Effector memory CD4-positive, alpha-beta T cell (primary cell): ENCODE data around the gene ASTN1.

Experiments
- DNase-seq, 3 donors: peaks; one replicate each; pipeline ENCODE4 v3.0.0-alpha.2; 2020
- H3K27ac ChIP-seq: 2 replicates; pipeline ENCODE4 v1.7.0; 2013; ENCODE audit warnings: mild to moderate bottlenecking, low read length, moderate library complexity; ENCODE audit not compliant: insufficient read depth, poor library complexity, severe bottlenecking
- H3K27me3 ChIP-seq: replicated peaks from 2 replicates; pipeline ENCODE4 v1.7.0; 2013; ENCODE audit warnings: mild to moderate bottlenecking, low read length; ENCODE audit not compliant: insufficient read depth, control insufficient read depth, poor library complexity, severe bottlenecking
- H3K36me3 ChIP-seq: 2 replicates; pipeline ENCODE4 v1.7.0; 2013; ENCODE audit warnings: mild to moderate bottlenecking, low read length, moderate library complexity; ENCODE audit not compliant: control insufficient read depth, insufficient read depth
- H3K4me1 ChIP-seq: 2 replicates; pipeline ENCODE4 v1.7.0; 2013; ENCODE audit warnings: low read length, mild to moderate bottlenecking; ENCODE audit not compliant: control insufficient read depth, insufficient read depth, poor library complexity, severe bottlenecking
- H3K4me3 ChIP-seq: 2 replicates; pipeline ENCODE4 v1.7.0; 2013; ENCODE audit warnings: low read length, low read depth, mild to moderate bottlenecking; ENCODE audit not compliant: insufficient read depth, poor library complexity, severe bottlenecking
- H3K9me3 ChIP-seq: 2 replicates; pipeline ENCODE4 v1.7.0; 2013; ENCODE audit warnings: mild to moderate bottlenecking, low read length, moderate library complexity; ENCODE audit not compliant: control insufficient read depth

The ASTN1 gene

DNA sequence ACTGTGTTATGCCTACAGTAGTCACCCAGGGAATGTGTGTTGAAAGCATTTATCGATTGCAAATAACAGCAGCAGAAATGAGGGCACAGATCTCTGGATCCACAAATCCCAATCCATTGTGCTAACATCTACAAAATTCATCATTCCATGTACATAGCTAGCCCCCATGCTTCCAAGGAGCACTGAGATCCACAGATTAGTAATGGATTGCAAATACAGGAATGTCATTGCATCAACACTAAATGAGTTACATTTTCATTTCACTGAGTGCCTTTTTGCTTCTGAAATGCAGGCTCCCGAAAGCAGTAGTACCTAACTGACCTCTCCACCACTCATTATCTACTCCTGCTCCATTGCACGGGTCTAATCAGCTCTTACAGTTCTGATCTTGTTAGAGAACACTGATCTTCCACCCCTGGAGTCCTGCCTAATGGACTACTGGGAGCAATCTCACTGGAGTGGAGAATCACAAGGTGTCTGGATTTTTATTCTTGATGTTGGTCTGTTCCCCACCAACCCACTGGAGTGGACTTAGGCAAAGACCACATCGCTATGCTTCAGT, 30.5 kb downstream of the ASTN1 start:
- no peak overlapping the region for H3K4me3 ChIP-seq
- H3K4me1 ChIP-seq, result no peaks in the 10 kb centered on the region
- DNase-seq, result no peak
- H3K27ac ChIP-seq, result no peak overlapping the region
- no peaks in the 10 kb centered on the region for H3K36me3 ChIP-seq
- no peaks in the 10 kb centered on the region for H3K27me3 ChIP-seq
- H3K9me3 ChIP-seq, result no peaks in the 10 kb centered on the region

DNA sequence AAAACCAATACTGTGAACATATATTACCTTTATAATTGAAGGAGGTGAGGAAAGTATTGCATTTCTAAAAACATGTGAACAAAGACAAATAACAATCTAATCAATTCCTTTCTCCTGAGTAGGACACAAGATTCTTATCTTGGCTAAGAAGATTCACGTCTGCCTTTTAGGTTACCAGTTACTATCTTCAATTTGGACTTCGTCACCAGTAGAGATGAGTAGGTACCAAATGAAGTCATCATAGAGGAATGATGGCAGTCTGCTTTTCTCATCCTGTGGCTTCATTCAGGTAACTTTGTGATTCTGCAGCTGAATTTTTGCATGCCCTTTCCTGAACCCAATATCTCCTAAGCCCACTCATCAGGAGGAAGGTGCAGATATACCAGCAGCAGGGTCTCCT, 32.4 kb downstream of the ASTN1 start:
- Histone ChIP-seq H3K9me3 (no peaks in the 10 kb centered on the region), H3K4me3 (no peak overlapping the region)
- no peak for DNase-seq

DNA sequence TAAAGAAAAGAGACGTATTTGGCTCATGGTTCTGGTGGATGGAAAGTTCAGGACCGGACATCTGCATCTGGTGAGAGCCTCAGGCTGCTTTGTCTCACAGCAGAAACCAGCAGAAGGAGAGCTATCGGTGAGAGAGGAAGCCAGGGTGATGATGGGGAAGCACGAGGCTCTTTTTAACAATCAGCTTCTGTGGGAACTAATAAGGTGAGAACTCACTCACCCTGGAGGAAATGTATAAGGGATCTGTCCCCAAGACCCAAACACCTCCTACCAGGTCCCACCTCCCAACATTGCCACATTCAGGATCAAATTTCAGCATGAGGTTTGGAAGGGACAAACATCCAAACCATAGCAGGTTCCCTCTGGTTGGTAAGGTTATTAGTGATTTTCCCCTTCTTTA, 32.8 kb downstream of the ASTN1 start:
- H3K27ac ChIP-seq, result no peak overlapping the region
- no peaks in the 10 kb centered on the region for H3K27me3 ChIP-seq
- no peak overlapping the region for H3K4me3 ChIP-seq
- H3K4me1 ChIP-seq, result no peaks in the 10 kb centered on the region
- H3K36me3 ChIP-seq, result no peaks in the 10 kb centered on the region
- DNase-seq, result no peak
- no peaks in the 10 kb centered on the region for H3K9me3 ChIP-seq

More for the DNA sequence above, 32.4 kb downstream of the ASTN1 start:
- H3K27ac ChIP-seq, result no peak overlapping the region
- no peaks in the 10 kb centered on the region for H3K27me3 ChIP-seq
- no peaks in the 10 kb centered on the region for H3K36me3 ChIP-seq
- H3K4me1 ChIP-seq, result no peaks in the 10 kb centered on the region

DNA sequence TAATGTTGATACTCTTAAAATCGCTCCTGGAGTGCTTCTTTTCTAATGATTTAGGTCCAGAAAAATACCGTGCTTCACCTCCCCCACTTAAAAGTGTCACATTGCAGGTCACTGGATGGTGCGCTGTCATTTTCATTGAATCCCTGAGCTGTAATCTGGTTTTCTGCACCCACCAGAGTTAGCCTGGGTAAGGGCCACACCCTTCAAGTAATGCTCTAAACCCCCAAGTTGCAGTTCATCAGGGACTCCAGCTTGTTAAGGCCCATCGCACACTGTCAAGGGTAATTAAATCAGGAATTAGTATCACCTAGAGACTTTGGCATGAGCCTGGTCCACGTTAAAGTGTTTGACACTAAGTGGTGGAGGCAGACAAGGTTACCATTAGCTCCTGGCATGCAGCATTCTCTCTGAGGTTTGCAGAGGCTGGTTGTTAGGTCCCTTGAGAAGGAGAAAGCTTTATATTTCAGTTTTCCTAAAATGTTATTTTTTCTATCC, 34.0 kb downstream of the ASTN1 start:
- no peaks in the 10 kb centered on the region for H3K9me3 ChIP-seq
- H3K36me3 ChIP-seq, result no peaks in the 10 kb centered on the region
- H3K27me3 ChIP-seq, result no peaks in the 10 kb centered on the region
- no peak for DNase-seq
- H3K27ac ChIP-seq, result no peak overlapping the region
- no peaks in the 10 kb centered on the region for H3K4me1 ChIP-seq
- no peak overlapping the region for H3K4me3 ChIP-seq

DNA sequence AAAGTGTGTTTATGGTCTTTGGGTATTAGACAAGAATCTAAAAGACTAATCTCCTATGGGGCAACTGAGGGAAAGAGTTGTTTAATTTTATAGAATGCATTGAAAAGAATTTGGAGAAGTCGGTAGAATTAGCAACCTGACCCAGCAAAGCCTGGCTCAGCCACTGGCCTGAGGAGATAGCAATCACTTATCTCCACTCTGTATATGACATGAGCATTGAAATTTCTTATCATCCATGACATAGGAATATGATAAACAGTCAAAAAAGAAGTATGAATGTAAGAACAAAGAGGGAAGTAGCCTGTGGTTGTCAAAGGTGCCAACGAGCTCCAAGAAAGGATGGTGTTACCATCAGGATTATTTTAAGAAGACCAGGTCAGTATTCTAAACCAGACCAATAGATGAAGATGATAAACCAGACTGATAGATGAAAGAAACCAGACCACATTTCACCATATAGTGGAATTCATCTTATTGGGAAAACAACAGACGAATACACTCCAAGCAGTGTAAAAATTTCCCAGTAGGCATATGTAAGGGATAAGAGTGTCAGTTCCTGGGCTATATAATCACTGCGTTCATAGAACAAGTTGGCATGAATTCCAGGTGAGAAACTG, 35.7 kb downstream of the ASTN1 start:
- H3K27me3 ChIP-seq, result no peaks in the 10 kb centered on the region
- H3K9me3 ChIP-seq, result no peaks in the 10 kb centered on the region
- H3K27ac ChIP-seq, result no peak overlapping the region
- DNase-seq, result no peak
- H3K4me1 ChIP-seq, result no peaks in the 10 kb centered on the region
- no peak overlapping the region for H3K4me3 ChIP-seq
- H3K36me3 ChIP-seq, result no peaks in the 10 kb centered on the region

DNA sequence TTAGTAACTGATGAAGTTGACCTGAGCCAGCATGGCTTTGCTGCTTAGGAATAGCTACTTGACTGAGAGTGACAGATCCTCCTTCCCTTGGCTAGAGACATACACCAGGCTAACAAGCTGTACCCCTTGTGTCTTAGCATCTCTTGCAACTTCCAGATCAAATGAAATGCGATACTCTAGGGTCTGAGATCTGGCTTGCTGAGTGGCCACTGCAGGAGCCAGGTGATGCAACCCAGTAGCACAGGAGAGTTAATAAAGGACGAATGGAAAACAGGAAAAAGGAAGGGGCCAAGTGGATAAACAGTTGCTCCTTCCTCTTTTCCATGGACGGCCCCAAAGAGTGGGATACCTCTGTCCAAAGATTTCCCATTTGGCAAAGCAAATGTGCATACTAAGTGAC, 38.2 kb downstream of the ASTN1 start:
- Histone ChIP-seq H3K27ac (no peak overlapping the region), H3K9me3 (no peaks in the 10 kb centered on the region), H3K4me1 (no peaks in the 10 kb centered on the region), H3K4me3 (no peak overlapping the region), H3K27me3 (no peaks in the 10 kb centered on the region), H3K36me3 (no peaks in the 10 kb centered on the region)
- no peak for DNase-seq

DNA sequence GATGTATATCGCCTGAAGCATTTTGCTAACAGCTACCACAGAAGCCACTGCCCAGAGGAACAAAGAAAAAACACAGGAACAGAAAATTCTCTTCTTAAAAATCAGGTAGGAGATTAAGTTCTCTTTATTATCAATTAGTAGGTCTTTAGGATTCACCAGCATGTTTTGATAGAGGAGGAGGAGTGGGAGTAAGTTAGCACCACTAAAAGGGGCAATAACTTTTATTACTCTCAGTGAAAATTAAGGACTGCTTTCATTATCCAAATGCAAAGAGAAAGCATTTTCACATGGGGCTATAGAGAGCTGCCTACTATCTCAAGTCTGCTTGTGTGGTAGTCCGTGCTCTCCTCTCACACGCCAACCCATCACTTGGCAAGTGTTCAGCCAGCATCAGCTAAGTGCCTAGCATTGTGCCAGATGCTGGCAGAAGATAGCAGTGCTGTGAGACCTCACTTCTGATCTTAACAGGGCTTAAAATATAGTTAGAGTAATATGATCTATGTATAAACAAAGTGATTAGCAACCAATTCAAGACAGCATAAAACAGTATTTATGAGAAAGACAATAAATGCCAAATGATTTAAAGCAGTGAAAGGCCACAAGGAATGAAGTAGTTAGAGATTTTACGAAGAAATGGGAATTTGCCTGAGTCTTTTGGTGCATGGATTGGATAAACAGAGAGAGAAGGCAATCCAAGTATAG, 39.8 kb downstream of the ASTN1 start:
- H3K9me3 ChIP-seq, result no peaks in the 10 kb centered on the region
- no peaks in the 10 kb centered on the region for H3K36me3 ChIP-seq
- H3K4me1 ChIP-seq, result no peaks in the 10 kb centered on the region
- no peak overlapping the region for H3K4me3 ChIP-seq
- no peak for DNase-seq
- H3K27me3 ChIP-seq, result no peaks in the 10 kb centered on the region
- no peak overlapping the region for H3K27ac ChIP-seq

DNA sequence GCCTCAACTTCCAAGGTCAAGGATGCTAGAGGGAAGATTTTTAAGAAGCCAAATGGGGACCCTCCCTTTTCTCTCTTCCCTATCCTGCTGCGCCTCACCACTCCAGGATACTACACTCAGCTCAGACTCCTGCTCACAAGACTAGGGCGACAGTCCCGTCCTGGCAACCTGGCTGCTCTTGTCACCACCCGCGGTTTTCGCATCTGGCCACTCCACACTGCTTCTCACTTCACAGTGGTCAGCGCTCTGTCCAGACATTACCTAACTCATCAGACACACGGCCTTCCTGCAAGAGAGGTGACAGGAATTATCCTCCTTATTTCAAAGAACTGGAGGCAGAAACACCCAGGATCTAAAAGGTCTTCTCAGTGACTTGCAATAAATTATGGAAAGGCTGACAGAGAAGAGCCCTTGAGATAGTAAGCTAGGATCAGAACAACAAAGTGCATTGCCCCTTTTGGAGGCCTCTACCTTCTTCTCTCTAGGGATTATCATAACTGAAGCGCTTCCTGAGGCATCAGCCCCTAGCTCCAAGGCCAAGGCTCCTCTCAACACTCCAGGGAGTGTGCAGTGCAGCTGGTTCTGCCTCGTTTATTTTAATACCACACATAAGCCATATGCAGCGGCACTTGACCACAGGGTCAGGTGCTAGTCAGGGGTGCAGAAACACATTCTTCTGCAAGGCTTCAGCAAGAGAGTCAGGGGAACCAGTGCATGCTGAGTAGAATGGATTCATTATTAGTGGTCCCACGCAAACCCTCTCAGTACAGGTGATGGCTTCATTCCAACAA, 41.9 kb downstream of the ASTN1 start:
- no peak for DNase-seq

DNA sequence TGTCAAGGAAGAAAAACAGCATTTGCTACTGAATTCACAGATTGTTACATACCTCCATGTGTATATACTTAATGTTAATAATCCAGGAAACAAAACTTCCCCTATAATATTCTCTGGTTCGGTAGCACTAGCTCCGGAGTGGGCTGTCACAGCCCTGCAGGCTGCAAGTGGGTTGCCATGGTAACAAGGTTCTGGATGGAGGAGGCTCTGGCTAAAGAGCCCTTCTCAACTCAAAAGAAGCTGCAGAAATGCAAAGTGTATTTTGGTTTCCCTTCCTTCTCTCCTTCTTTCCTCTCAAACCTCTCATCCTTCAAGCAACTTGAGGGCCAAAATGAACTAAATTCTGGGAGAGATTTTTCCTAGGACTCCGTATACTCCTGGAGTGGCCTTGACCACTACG, 45.2 kb downstream of the ASTN1 start:
- DNase-seq, result no peak
- Histone ChIP-seq H3K4me1 (no peaks in the 10 kb centered on the region), H3K4me3 (no peak overlapping the region), H3K36me3 (no peaks in the 10 kb centered on the region), H3K27me3 (no peaks in the 10 kb centered on the region), H3K9me3 (no peaks in the 10 kb centered on the region), H3K27ac (no peak overlapping the region)

More for the DNA sequence above, 41.9 kb downstream of the ASTN1 start:
- Histone ChIP-seq H3K4me3 (no peak overlapping the region), H3K27ac (no peak overlapping the region), H3K4me1 (no peaks in the 10 kb centered on the region), H3K9me3 (no peaks in the 10 kb centered on the region), H3K36me3 (no peaks in the 10 kb centered on the region), H3K27me3 (no peaks in the 10 kb centered on the region)

DNA sequence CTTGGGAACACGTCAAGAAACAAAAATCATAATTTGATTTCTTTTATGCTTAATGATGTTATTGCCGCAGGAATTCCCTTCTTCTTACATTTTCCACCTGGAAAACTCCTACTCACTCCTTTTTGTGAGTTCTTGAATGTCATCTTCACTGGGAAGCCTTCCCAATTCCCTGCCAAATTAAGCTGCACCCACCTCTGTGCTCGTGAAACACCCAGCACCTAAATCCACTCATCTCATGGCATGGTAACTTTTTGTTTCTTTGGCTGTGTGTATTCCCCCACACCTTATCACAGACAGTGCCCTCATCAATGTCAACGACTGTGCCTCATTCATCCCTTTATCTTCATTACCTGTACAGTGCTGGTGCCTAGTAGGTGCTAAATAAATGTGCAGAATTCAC, 45.6 kb downstream of the ASTN1 start:
- H3K27me3 ChIP-seq, result no peaks in the 10 kb centered on the region
- H3K4me1 ChIP-seq, result no peaks in the 10 kb centered on the region
- no peak for DNase-seq
- H3K9me3 ChIP-seq, result no peaks in the 10 kb centered on the region
- no peaks in the 10 kb centered on the region for H3K36me3 ChIP-seq
- no peak overlapping the region for H3K27ac ChIP-seq
- H3K4me3 ChIP-seq, result no peak overlapping the region
